GM12878 (cell line): Measurements from ENCODE around the gene ZNF474. TPM values are rescaled to one million over a fixed set of nuclear protein-coding genes. Genes with fewer than 3 reads are reported as not detected.

Source experiments
- ATAC-seq: fragments of 200-7000 bp; cut with Tn5 transposase; 3 replicates; pipeline ENCODE4 v1.9.1; 2020; ENCODE audit warnings: mild to moderate bottlenecking, moderate library complexity
- BruUV-seq: library from RNA; stranded (reverse); fragments of 400-500 nt; replicated peaks from 2 replicates; lab custom pipeline; 2021; lab: Mats Ljungman, UMichigan
- CTCF ChIA-PET: fragments of 300-600 bp; sonication (Branson Sonifier 250); formaldehyde crosslinking; extraction: SDS; loops from one replicate; lab custom pipeline; 2021; ENCODE audit warnings: inconsistent platforms; lab: Yijun Ruan, JAX
- POLR2A ChIA-PET: fragments of 350-600 bp; formaldehyde crosslinking; extraction: SDS; loops from one replicate; lab custom pipeline; 2021; ENCODE audit warnings: inconsistent platforms; lab: Charles Lee
- RAD21 ChIA-PET: fragments of 300-600 bp; sonication (Branson Sonifier 250); formaldehyde crosslinking; loops from one replicate; lab custom pipeline; 2023; ENCODE audit warnings: antibody characterized with exemption; ENCODE audit not compliant: unreplicated experiment; lab: Charles Lee
- SMC1A ChIA-PET: fragments of 300-600 bp; sonication (Branson Sonifier 250); formaldehyde crosslinking; loops from one replicate; lab custom pipeline; 2023; ENCODE audit not compliant: unreplicated experiment, uncharacterized antibody; lab: Charles Lee
- DNase-seq: peaks from one replicate; pipeline ENCODE4 v3.0.0-alpha.2; 2011; ENCODE audit warnings: low read depth, low spot score
- FAIRE-seq: peaks from 3 replicates; lab custom pipeline; 2011; peaks lifted over from hg19 to GRCh38; lab: Jason Lieb, UNC
- H2AFZ ChIP-seq: 2 replicates; pipeline ENCODE4 v1.6.0; 2011; ENCODE audit warnings: low read depth, low read length, control low read depth; ENCODE audit not compliant: control insufficient read depth
- H3K27ac ChIP-seq: 2 replicates; pipeline ENCODE4 v1.5.1; 2011; ENCODE audit warnings: control low read depth; ENCODE audit not compliant: control insufficient read depth, insufficient read depth
- H3K27me3 ChIP-seq, 2 experiments: replicated peaks in 1 of 2; 2 replicates each; pipeline versions ENCODE4 v1.6.0 to v1.6.1; 2011; ENCODE audit warnings: low read length in 1 of 2; ENCODE audit not compliant: control insufficient read depth in 2 of 2, insufficient read depth in 2 of 2
- H3K36me3 ChIP-seq, 2 experiments: 2 replicates each; pipeline ENCODE4 v1.5.1; 2011; ENCODE audit warnings: low read length in 1 of 2; ENCODE audit not compliant: control insufficient read depth in 2 of 2, insufficient read depth in 2 of 2
- H3K4me1 ChIP-seq: 2 replicates; pipeline ENCODE4 v1.6.1; 2011; ENCODE audit warnings: mild to moderate bottlenecking, low read length, moderate library complexity, mixed read lengths; ENCODE audit not compliant: control insufficient read depth, insufficient read depth
- H3K4me2 ChIP-seq: 2 replicates; pipeline ENCODE4 v1.6.0; 2011; ENCODE audit warnings: control low read depth; ENCODE audit not compliant: control insufficient read depth, insufficient read depth
- H3K4me3 ChIP-seq: fragments of 200-600 bp; sonication (generic); 2 replicates; pipeline ENCODE4 v1.5.1; 2016
- H3K79me2 ChIP-seq: 2 replicates; pipeline ENCODE4 v1.6.0; 2011; ENCODE audit warnings: low read length; ENCODE audit not compliant: control insufficient read depth, insufficient read depth
- H3K9ac ChIP-seq: 2 replicates; pipeline ENCODE4 v1.8.0; 2011; ENCODE audit warnings: low read length, control low read depth, mixed read lengths; ENCODE audit not compliant: control insufficient read depth, insufficient read depth
- H3K9me3 ChIP-seq: replicated peaks from 3 replicates; pipeline ENCODE4 v1.5.1; 2011; ENCODE audit warnings: mild to moderate bottlenecking, low read length; ENCODE audit not compliant: control insufficient read depth, insufficient read depth
- H4K20me1 ChIP-seq: 2 replicates; pipeline ENCODE4 v1.6.0; 2011; ENCODE audit not compliant: control insufficient read depth, insufficient read depth
- CBFB ChIP-seq: IDR thresholded peaks from 2 replicates; pipeline ENCODE4 v1.6.1; 2016; ENCODE audit warnings: antibody characterized with exemption, low read depth
- ETV6 ChIP-seq, 2 experiments: fragments of 450-650 bp in 1 of 2; IDR thresholded peaks in 1 of 2; conservative IDR thresholded peaks in 1 of 2; 2 replicates each; pipeline ENCODE4 v1.6.1; 2014; ENCODE audit warnings: antibody characterized with exemption in 1 of 2, borderline replicate concordance in 1 of 2, low read depth in 1 of 2, mild to moderate bottlenecking in 1 of 2, moderate library complexity in 1 of 2
- LARP7 ChIP-seq: fragments of 450-650 bp; IDR thresholded peaks from 2 replicates; pipeline ENCODE4 v1.6.1; 2017; ENCODE audit warnings: mild to moderate bottlenecking
- RCOR1 ChIP-seq: conservative IDR thresholded peaks from 2 replicates; pipeline ENCODE4 v1.6.1; 2012; ENCODE audit warnings: low read depth, low read length, improper control_type of control experiment
- RELA ChIP-seq: fragments of 450-650 bp; IDR thresholded peaks from 2 replicates; pipeline ENCODE4 v1.8.0; 2014; ENCODE audit warnings: borderline replicate concordance; ENCODE audit not compliant: partially characterized antibody
- STAT1 ChIP-seq: fragments of 450-650 bp; conservative IDR thresholded peaks from 2 replicates; pipeline ENCODE4 v1.6.1; 2014; ENCODE audit warnings: antibody characterized with exemption, mild to moderate bottlenecking
- WGBS: methylation state at CpG from one replicate; pipeline ENCODE4 v1.1.6; 2016; ENCODE audit warnings: low lambda C conversion rate; ENCODE audit not compliant: insufficient replicate concordance, insufficient coverage; ENCODE audit errors: missing lambda C conversion rate; 5-methylcytosine and 5-hydroxymethylcytosine counted together
- in situ Hi-C: fragments of 300-500 bp; cut with MboI; formaldehyde crosslinking; loops from 9 replicates; pipeline ENCODE4 v1.14.3; 2018; ENCODE audit warnings: mixed read lengths
- intact Hi-C: fragments of 100-400 bp; cut with micrococcal nuclease; formaldehyde crosslinking; loops from one replicate; pipeline ENCODE4 v1.14.2; 2022; ENCODE audit not compliant: unreplicated experiment
- polyA plus RNA-seq, 11 experiments: library from polyadenylated mRNA; depleted of rRNA in 4 of 11; unstranded in 6 of 11; stranded (reverse) in 5 of 11; fragments of >200 nt; fragmentation: Nextera tagmentation in 4 of 11; fragmentation: Illumina TruSeq in 1 of 11; extraction: Ambion mirVana in 4 of 11; extraction: Trizol in 1 of 11; gene quantifications; 1 replicate in 1 of 11; 2 replicates in 10 of 11; pipeline versions ENCODE4 v1.2.1 to v1.2.3, GENCODE V29; 2011 to 2016; ENCODE audit warnings: inconsistent platforms in 2 of 11, missing spikeins in 2 of 11, low read depth in 1 of 11
- total RNA-seq, 4 experiments: library from RNA; depleted of rRNA in 3 of 4; stranded (reverse); fragments of >200 nt in 3 of 4; fragmentation: Illumina TruSeq in 1 of 4; extraction: Trizol in 1 of 4; gene quantifications; 2 replicates each; pipeline versions ENCODE4 v1.2.1 to v1.2.3, GENCODE V29; 2013 to 2021

The ZNF474 gene
- total and polyA plus RNA-seq, 10 of the 15 experiments (the other 5 are each of a cell fraction or from before 2014, with no cell fraction given) = 0.06 to 0.97 (median 0.13) TPM; not detected in 3

GRCh38 chr5:122085041-122085440, 44.3 kb upstream of the ZNF474 start (continued):
- TF ChIP-seq RELA = no peak
- no peak for TF ChIP-seq CBFB
- no peak for TF ChIP-seq LARP7
- no peak for TF ChIP-seq RCOR1
- TF ChIP-seq, all 136 proteins: peak for 0

GRCh38 chr5:122089096-122090013, 40.0 kb upstream of the ZNF474 start:
- Histone ChIP-seq H3K9me3 (no peaks in the 10 kb centered on the region), H2AFZ (no peak overlapping the region)
- no peak for DNase-seq

More at GRCh38 chr5:122089096-122090013, 40.0 kb upstream of the ZNF474 start:
- Histone ChIP-seq H3K27me3 (0 out of 4 replicates have a peak, but pooled peaks cover 0 to 2% of the 10 kb centered on the region in 2 experiments), H3K27ac (no peak overlapping the region), H3K79me2 (no peaks in the 10 kb centered on the region), H3K9ac (no peak overlapping the region), H3K4me3 (no peak overlapping the region), H4K20me1 (no peaks in the 10 kb centered on the region), H3K4me2 (no peak overlapping the region), H3K4me1 (no peaks in the 10 kb centered on the region), H3K36me3 (no peaks in the 10 kb centered on the region)
- no TSS peak for BruUV-seq
- CTCF ChIA-PET = interaction anchor here (0.6 kb wide), 1 partner anchor 120 kb away, joined by 3 read pairs; no protein-coding TSS in a partner anchor
- RAD21 ChIA-PET = no interaction called here
- intact Hi-C loops = no loop called here
- TF ChIP-seq STAT1 = no peak
- no peak for TF ChIP-seq ETV6 (conservative IDR thresholded peaks at IDR 0.05 in 1 of 2, IDR thresholded peaks at IDR 0.05 in 1 of 2; ENCODE audit: borderline replicate concordance in 1 of 2, low read depth in 1 of 2)
- no peak for FAIRE-seq
- POLR2A ChIA-PET = no interaction called here
- WGBS = 0% methylated on average over 2 of the region's 2 CpGs
- in situ Hi-C loops = no loop called here
- SMC1A ChIA-PET = no interaction called here
- ATAC-seq = peak; percentile 58
